Mesodermal cell (in vitro differentiated cells): ENCODE measurements around the gene NPBWR2.

ENCODE experiments used
- H3K27ac ChIP-seq: 2 replicates; pipeline ENCODE4 v1.7.0; 2013; ENCODE audit warnings: mild to moderate bottlenecking, low read depth, low read length, moderate library complexity; ENCODE audit not compliant: severe bottlenecking
- H3K36me3 ChIP-seq: 2 replicates; pipeline ENCODE4 v1.7.1; 2013; ENCODE audit warnings: mild to moderate bottlenecking, low read length, moderate library complexity; ENCODE audit not compliant: control insufficient read depth, insufficient read depth
- H3K4me1 ChIP-seq: one replicate; pipeline ENCODE4 v1.7.1; 2013; ENCODE audit warnings: mild to moderate bottlenecking, low read length; ENCODE audit not compliant: insufficient read depth, control insufficient read depth, poor library complexity, severe bottlenecking
- H3K4me3 ChIP-seq: 2 replicates; pipeline ENCODE4 v1.7.0; 2013; ENCODE audit warnings: low read length, control low read depth, mild to moderate bottlenecking; ENCODE audit not compliant: insufficient read depth, poor library complexity, severe bottlenecking; ENCODE audit errors: extremely low read depth
- H3K9me3 ChIP-seq: 2 replicates; pipeline ENCODE4 v1.7.1; 2013; ENCODE audit warnings: mild to moderate bottlenecking, low read length, moderate library complexity; ENCODE audit not compliant: control insufficient read depth
- WGBS, 2 experiments: methylation state at CpG; one replicate each; pipeline ENCODE4 v1.1.5; 2013; ENCODE audit warnings: missing lambda C conversion rate in 2 of 2; ENCODE audit not compliant: insufficient coverage in 2 of 2; 5-methylcytosine and 5-hydroxymethylcytosine counted together

Gene NPBWR2

GRCh38 chr20:64116016-64116415 lies 8.7 kb upstream of the NPBWR2 start:
- H3K9me3 ChIP-seq, result no peaks in the 10 kb centered on the region
- no peak overlapping the region for H3K27ac ChIP-seq
- H3K36me3 ChIP-seq, result no peaks in the 10 kb centered on the region
- H3K4me3 ChIP-seq, result no peak overlapping the region
- 88 to 94% methylated on average over 17 to 20 of the region's 21 CpGs for WGBS, 2 experiments
- no peaks in the 10 kb centered on the region for H3K4me1 ChIP-seq

- no peaks in the 10 kb centered on the region for H3K9me3 ChIP-seq
Measured at GRCh38 chr20:64115171-64115911, 8.0 kb upstream of the NPBWR2 start.

GRCh38 chr20:64114356-64114971 lies 7.1 kb upstream of the NPBWR2 start:
- Histone ChIP-seq H3K4me1 (no peaks in the 10 kb centered on the region), H3K27ac (no peak overlapping the region), H3K36me3 (no peaks in the 10 kb centered on the region), H3K9me3 (no peaks in the 10 kb centered on the region), H3K4me3 (no peak overlapping the region)
- 87 to 89% methylated on average over 10 to 14 of the region's 14 CpGs for WGBS, 2 experiments

More at GRCh38 chr20:64115171-64115911, 8.0 kb upstream of the NPBWR2 start:
- Histone ChIP-seq H3K36me3 (no peaks in the 10 kb centered on the region), H3K27ac (no peak overlapping the region), H3K4me3 (no peak overlapping the region), H3K4me1 (no peaks in the 10 kb centered on the region)
- 75 to 100% methylated on average over 3 to 10 of the region's 14 CpGs for WGBS, 2 experiments

GRCh38 chr20:64113796-64114355 lies 6.5 kb upstream of the NPBWR2 start:
- WGBS, 2 experiments, result 88 to 90% methylated on average over 9 of the region's 13 CpGs
- H3K4me3 ChIP-seq, result no peak overlapping the region
- no peak overlapping the region for H3K27ac ChIP-seq
- H3K9me3 ChIP-seq, result no peaks in the 10 kb centered on the region
- H3K4me1 ChIP-seq, result no peaks in the 10 kb centered on the region
- H3K36me3 ChIP-seq, result no peaks in the 10 kb centered on the region

GRCh38 chr20:64113444-64113775 lies 6.0 kb upstream of the NPBWR2 start:
- Histone ChIP-seq H3K9me3 (no peaks in the 10 kb centered on the region), H3K4me3 (no peak overlapping the region), H3K4me1 (no peaks in the 10 kb centered on the region), H3K36me3 (no peaks in the 10 kb centered on the region), H3K27ac (no peak overlapping the region)
- WGBS, 2 experiments, result 86 to 90% methylated on average over 4 to 5 of the region's 6 CpGs

GRCh38 chr20:64112691-64113443 lies 5.5 kb upstream of the NPBWR2 start:
- WGBS, 2 experiments, result 84 to 91% methylated on average over 14 to 16 of the region's 18 CpGs
- H3K9me3 ChIP-seq, result no peaks in the 10 kb centered on the region
- no peak overlapping the region for H3K27ac ChIP-seq
- no peak overlapping the region for H3K4me3 ChIP-seq
- no peaks in the 10 kb centered on the region for H3K36me3 ChIP-seq
- H3K4me1 ChIP-seq, result no peaks in the 10 kb centered on the region

GRCh38 chr20:64111841-64112641 lies 4.7 kb upstream of the NPBWR2 start:
- H3K4me1 ChIP-seq, result no peaks in the 10 kb centered on the region
- no peak overlapping the region for H3K4me3 ChIP-seq
- WGBS, 2 experiments, result 89 to 92% methylated on average over 16 to 17 of the region's 19 CpGs
- no peaks in the 10 kb centered on the region for H3K36me3 ChIP-seq
- no peak overlapping the region for H3K27ac ChIP-seq
- no peaks in the 10 kb centered on the region for H3K9me3 ChIP-seq

GRCh38 chr20:64110411-64111068 lies 3.2 kb upstream of the NPBWR2 start:
- Histone ChIP-seq H3K4me1 (no peaks in the 10 kb centered on the region), H3K4me3 (no peak overlapping the region), H3K36me3 (no peaks in the 10 kb centered on the region), H3K27ac (no peak overlapping the region), H3K9me3 (no peaks in the 10 kb centered on the region)
- 92 to 96% methylated on average over 9 to 10 of the region's 10 CpGs for WGBS, 2 experiments

- Histone ChIP-seq H3K4me3 (no peak overlapping the region), H3K27ac (no peak overlapping the region), H3K36me3 (no peaks in the 10 kb centered on the region), H3K4me1 (no peaks in the 10 kb centered on the region), H3K9me3 (no peaks in the 10 kb centered on the region)
- WGBS, 2 experiments, result 90 to 93% methylated on average over 8 to 13 of the region's 16 CpGs
Measured at GRCh38 chr20:64109831-64110391, 2.5 kb upstream of the NPBWR2 start.
